Kidney (tissue), 14 donors: ENCODE data around the gene APOL1. TPM values are rescaled to one million over a fixed set of nuclear protein-coding genes. Genes with fewer than 3 reads are reported as not detected.
A peak's percentile ranks its signal among the peaks of the same experiment; 100 is the strongest.

Experiments used
- DNase-seq, 5 donors: peaks; one replicate each; pipeline ENCODE4 v3.0.0-alpha.2; 2013 to 2020
- FAIRE-seq: peaks from 2 replicates; lab custom pipeline; 2012; peaks lifted over from hg19 to GRCh38; lab: Jason Lieb, UNC
- H3K27ac ChIP-seq, 2 donors: one replicate each; pipeline ENCODE4 v1.7.0; 2013; ENCODE audit warnings: low read depth in 2 of 2, low read length in 2 of 2, inconsistent platforms in 1 of 2
- H3K27me3 ChIP-seq: one replicate; pipeline ENCODE4 v1.7.1; 2013; ENCODE audit warnings: low read length, inconsistent platforms; ENCODE audit not compliant: control insufficient read depth, insufficient read depth
- H3K36me3 ChIP-seq, 3 donors: one replicate each; pipeline versions ENCODE4 v1.7.0 to v1.7.1; 2013; ENCODE audit warnings: low read length in 3 of 3, control low read depth in 1 of 3, inconsistent platforms in 1 of 3; ENCODE audit not compliant: insufficient read depth in 3 of 3, control insufficient read depth in 2 of 3
- H3K4me1 ChIP-seq, 3 donors: one replicate each; pipeline versions ENCODE4 v1.7.0 to v1.7.1; 2013; ENCODE audit warnings: low read length in 3 of 3, inconsistent platforms in 1 of 3, low read depth in 1 of 3; ENCODE audit not compliant: control insufficient read depth in 2 of 3, insufficient read depth in 2 of 3
- H3K4me3 ChIP-seq, 3 donors: one replicate each; pipeline versions ENCODE4 v1.7.0 to v1.8.1; 2013; ENCODE audit warnings: low read length in 3 of 3, control low read depth in 1 of 3, inconsistent platforms in 1 of 3
- H3K9ac ChIP-seq, 3 donors: one replicate each; pipeline versions ENCODE4 v1.7.0 to v1.7.1; 2013; ENCODE audit warnings: low read length in 3 of 3, control low read depth in 1 of 3, inconsistent platforms in 1 of 3
- H3K9me3 ChIP-seq, 3 donors: one replicate each; pipeline versions ENCODE4 v1.7.0 to v1.7.1; 2013; ENCODE audit warnings: low read length in 3 of 3, control low read depth in 1 of 3, inconsistent platforms in 1 of 3; ENCODE audit not compliant: control insufficient read depth in 2 of 3, insufficient read depth in 1 of 3
- CTCF ChIP-seq: IDR thresholded peaks from 3 replicates; pipeline ENCODE4 v1.5.1; 2012; ENCODE audit warnings: mild to moderate bottlenecking, moderate library complexity, borderline replicate concordance; ENCODE audit not compliant: insufficient read depth; ENCODE audit errors: extremely low read depth
- intact Hi-C: fragments of 100-400 bp; cut with DNase I; formaldehyde crosslinking; loops from one replicate; pipeline ENCODE4 v1.11.1; 2022
- polyA plus RNA-seq: library from polyadenylated mRNA; stranded (reverse); fragments of 350-450 nt; fragmentation: Illumina TruSeq; extraction: RNeasy Lipid Tissue Mini Kit (QIAGEN cat#74804); gene quantifications from one replicate; pipeline ENCODE4 v1.2.3, GENCODE V29; 2014; ENCODE audit warnings: low read depth, low replicate concordance; ENCODE audit not compliant: insufficient read depth
- total RNA-seq: library from RNA; stranded (reverse); fragmentation: NEBNext Ultra II Directional; extraction: Animal tissue kit (Norgen Biotek cat#: 25700); gene quantifications from one replicate; pipeline ENCODE4 v1.2.1, GENCODE V29; 2021
- donor health status: control.
- donor health status: control.
- donor health status: control.
- donor health status: control.
- donor health status: control.
- donor health status: DM: yes; HTN: yes; CAD: no.
- donor health status: Normal renal cell carcinoma (clear cell type).

The APOL1 gene
- total and polyA plus RNA-seq, 2 donors from 2014 or later = 51.8 to 160 TPM

- Histone ChIP-seq H3K4me1 (peaks cover 0 to 3% (median 0%) of the 10 kb centered on the region in 3 donors), H3K9me3 (no peaks in the 10 kb centered on the region), H3K27ac (no peak overlapping the region), H3K4me3 (no peak overlapping the region), H3K36me3 (peaks cover 0 to 6% (median 0%) of the 10 kb centered on the region in 3 donors), H3K9ac (no peak overlapping the region), H3K27me3 (no peaks in the 10 kb centered on the region)
- DNase-seq = peak in 1 of 5 donors; percentile 20
- FAIRE-seq = no peak
- TF ChIP-seq CTCF = no peak
- intact Hi-C loops = no loop called here
Observed at GRCh38 chr22:36222887-36223450, 30.0 kb upstream of the APOL1 start.

- Histone ChIP-seq H3K4me1 (peaks cover 0 to 3% (median 0%) of the 10 kb centered on the region in 3 donors), H3K9ac (no peak overlapping the region), H3K9me3 (no peaks in the 10 kb centered on the region), H3K4me3 (no peak overlapping the region), H3K36me3 (peaks cover 0 to 8% (median 0%) of the 10 kb centered on the region in 3 donors), H3K27me3 (no peaks in the 10 kb centered on the region), H3K27ac (no peak overlapping the region)
- DNase-seq (peak in 1 of 5 donors; percentile 29), FAIRE-seq (no peak)
- intact Hi-C loops = no loop called here
- no peak for TF ChIP-seq CTCF
Observed at GRCh38 chr22:36223504-36223903, 29.4 kb upstream of the APOL1 start.

DNA sequence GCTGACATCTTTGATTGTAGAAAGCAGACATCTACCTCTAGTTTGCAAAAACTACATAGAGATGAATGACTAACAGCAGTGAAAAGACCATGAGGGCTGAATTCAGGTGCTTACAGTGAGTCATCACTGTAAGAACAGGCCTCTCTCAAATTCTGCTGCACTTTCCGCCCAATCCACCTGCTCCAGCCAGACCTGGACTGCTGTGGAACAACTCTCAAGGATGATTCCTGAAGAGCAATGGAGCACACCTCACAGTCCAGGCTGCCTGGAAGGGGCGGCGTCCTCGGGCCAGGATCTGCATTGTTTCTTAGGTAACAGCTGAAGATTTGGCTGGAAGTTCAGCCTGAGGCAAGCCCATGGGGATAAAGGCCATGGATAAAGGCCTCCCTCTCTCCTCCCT is 28.7 kb upstream of the APOL1 start:
- H3K36me3 ChIP-seq = peaks cover 0 to 12% (median 0%) of the 10 kb centered on the region in 3 donors
- intact Hi-C loops = no loop called here
- no peak overlapping the region for H3K9ac ChIP-seq
- no peaks in the 10 kb centered on the region for H3K27me3 ChIP-seq
- H3K9me3 ChIP-seq = no peaks in the 10 kb centered on the region
- no peak overlapping the region for H3K27ac ChIP-seq
- no peak overlapping the region for H3K4me3 ChIP-seq
- FAIRE-seq = no peak
- TF ChIP-seq CTCF = no peak
- DNase-seq = peak in 1 of 5 donors; percentile 18
- H3K4me1 ChIP-seq = peaks cover 0 to 3% (median 0%) of the 10 kb centered on the region in 3 donors
